MM.1S (cell line): ENCODE results near the gene FAP.

ENCODE experiments used
- DNase-seq: peaks from one replicate; pipeline ENCODE4 v3.0.0-alpha.2; 2015
- H2AFZ ChIP-seq: fragments of 300-600 bp; sonication (generic); 2 replicates; pipeline ENCODE4 v1.6.0; 2016; ENCODE audit warnings: antibody characterized with exemption, low read length
- H3F3A ChIP-seq: fragments of 300-600 bp; sonication (generic); 2 replicates; pipeline ENCODE4 v1.6.1; 2016; ENCODE audit warnings: mild to moderate bottlenecking, antibody characterized with exemption, low read length, moderate library complexity, mixed read lengths; ENCODE audit not compliant: insufficient read depth
- H3K27ac ChIP-seq: fragments of 300-600 bp; sonication (generic); 2 replicates; pipeline ENCODE4 v1.5.1; 2016; ENCODE audit warnings: mild to moderate bottlenecking, low read length
- H3K27me3 ChIP-seq: fragments of 300-600 bp; sonication (generic); replicated peaks from 2 replicates; pipeline ENCODE4 v1.6.0; 2016; ENCODE audit warnings: low read length; ENCODE audit not compliant: insufficient read depth
- H3K36me3 ChIP-seq: fragments of 300-600 bp; sonication (generic); replicated peaks from 2 replicates; pipeline ENCODE4 v1.6.1; 2016; ENCODE audit warnings: mild to moderate bottlenecking, low read length, mixed read lengths; ENCODE audit not compliant: insufficient read depth
- H3K4me1 ChIP-seq: fragments of 300-600 bp; sonication (generic); 2 replicates; pipeline ENCODE4 v1.6.1; 2016; ENCODE audit warnings: low read length, mixed read lengths
- H3K4me2 ChIP-seq: fragments of 300-600 bp; sonication (generic); 2 replicates; pipeline ENCODE4 v1.6.0; 2016; ENCODE audit warnings: low read depth, low read length
- H3K4me3 ChIP-seq: fragments of 300-600 bp; sonication (generic); 2 replicates; pipeline ENCODE4 v1.5.1; 2016; ENCODE audit warnings: low read length, mixed read lengths
- H3K79me2 ChIP-seq: fragments of 300-600 bp; sonication (generic); 2 replicates; pipeline ENCODE4 v1.6.1; 2016; ENCODE audit warnings: mixed run types, low read length, mixed read lengths
- H3K9ac ChIP-seq: fragments of 300-600 bp; sonication (generic); 2 replicates; pipeline ENCODE4 v1.6.1; 2016; ENCODE audit warnings: low read length, mixed read lengths
- H3K9me2 ChIP-seq: fragments of 300-600 bp; sonication (generic); replicated peaks from 2 replicates; pipeline ENCODE4 v1.6.1; 2016; ENCODE audit warnings: mild to moderate bottlenecking, low read length, mixed read lengths; ENCODE audit not compliant: insufficient read depth
- H3K9me3 ChIP-seq: fragments of 300-600 bp; sonication (generic); replicated peaks from 2 replicates; pipeline ENCODE4 v1.6.1; 2016; ENCODE audit warnings: mild to moderate bottlenecking, low read length, mixed read lengths; ENCODE audit not compliant: insufficient read depth
- H4K20me1 ChIP-seq: fragments of 300-600 bp; sonication (generic); 2 replicates; pipeline ENCODE4 v1.6.1; 2016; ENCODE audit warnings: mild to moderate bottlenecking, low read length, moderate library complexity, mixed read lengths; ENCODE audit not compliant: insufficient read depth
- CTCF ChIP-seq: fragments of 300-600 bp; sonication (generic); IDR thresholded peaks from 2 replicates; pipeline ENCODE4 v1.5.1; 2016; ENCODE audit warnings: antibody characterized with exemption, low read length, mixed read lengths
- EZH2 ChIP-seq: fragments of 300-600 bp; sonication (generic); optimal IDR thresholded peaks from 2 replicates; pipeline ENCODE3; 2017; ENCODE audit warnings: low read depth, mild to moderate bottlenecking, antibody characterized with exemption, low read length, mixed read lengths
- EZH2phosphoT487 ChIP-seq: fragments of 300-600 bp; sonication (generic); IDR thresholded peaks from 2 replicates; pipeline ENCODE4 v1.6.1; 2018; ENCODE audit warnings: antibody characterized with exemption, low read length

The FAP gene

GRCh38 chr2:162243294-162243693, at the start of gene FAP:
FAP (minus strand) TSS chr2:162243445; CDS start chr2:162243327, 118 bp downstream.
- Histone ChIP-seq H2AFZ (no peak within 1 kb of the TSS), H3K27ac (no peak within 1 kb of the TSS), H3F3A (no peaks in the 10 kb centered on the region), H3K4me2 (no peak within 1 kb of the TSS), H3K9ac (no peak within 1 kb of the TSS), H3K4me3 (no peak within 1 kb of the TSS), H4K20me1 (no peaks in the 10 kb centered on the region), H3K27me3 (no peaks in the 10 kb centered on the region), H3K9me2 (no peaks in the 10 kb centered on the region), H3K9me3 (no peaks in the 10 kb centered on the region), H3K79me2 (no peaks in the 10 kb centered on the region), H3K36me3 (no peaks in the 10 kb centered on the region), H3K4me1 (no peaks in the 10 kb centered on the region)
- no peak for DNase-seq
- TF ChIP-seq EZH2phosphoT487, result no peak
- no peak for TF ChIP-seq CTCF
- TF ChIP-seq EZH2, result no peak

- Histone ChIP-seq H3K27ac (no peak overlapping the region), H3K79me2 (no peaks in the 10 kb centered on the region), H3K4me3 (no peak overlapping the region), H3K4me2 (no peak overlapping the region), H3K4me1 (no peaks in the 10 kb centered on the region), H3K9ac (no peak overlapping the region), H3K9me3 (no peaks in the 10 kb centered on the region), H3K36me3 (peaks cover 3% of the 10 kb centered on the region; the same call in 1 of the 2 replicates), H3K9me2 (no peaks in the 10 kb centered on the region), H3F3A (no peaks in the 10 kb centered on the region), H4K20me1 (no peaks in the 10 kb centered on the region), H3K27me3 (no peaks in the 10 kb centered on the region), H2AFZ (no peak overlapping the region)
- TF ChIP-seq EZH2 (no peak), CTCF (no peak), EZH2phosphoT487 (no peak)
- no peak for DNase-seq
These were observed 48.5 kb upstream of the FAP start for GRCh38 chr2:162291748-162292147.

- Histone ChIP-seq H3K9me2 (no peaks in the 10 kb centered on the region), H3K36me3 (peaks cover 4% of the 10 kb centered on the region; the same call in 1 of the 2 replicates), H3K4me3 (no peak overlapping the region), H3K79me2 (no peaks in the 10 kb centered on the region), H4K20me1 (no peaks in the 10 kb centered on the region), H3K4me1 (no peaks in the 10 kb centered on the region), H3F3A (no peaks in the 10 kb centered on the region), H3K9me3 (no peaks in the 10 kb centered on the region), H3K9ac (no peak overlapping the region), H3K4me2 (no peak overlapping the region), H3K27ac (no peak overlapping the region), H3K27me3 (no peaks in the 10 kb centered on the region), H2AFZ (no peak overlapping the region)
- TF ChIP-seq CTCF (no peak), EZH2 (no peak), EZH2phosphoT487 (no peak)
- no peak for DNase-seq
These were observed 39.6 kb upstream of the FAP start for GRCh38 chr2:162282765-162283425.
